Heart left ventricle (tissue), 16 donors: ENCODE results near the gene SCML2. TPM values are rescaled to one million over a fixed set of nuclear protein-coding genes. Genes with fewer than 3 reads are reported as not detected.
A peak's percentile ranks its signal among the peaks of the same experiment; 100 is the strongest.
"Not testable (repeated sequence)": the region's sequence is repeated elsewhere in the genome, so short reads cannot be mapped to it uniquely, and the experiment has no call there.

Experiments used
- ATAC-seq, 4 donors: fragments of 200-7000 bp; cut with Tn5 transposase; one replicate each; pipeline ENCODE4 v1.9.1; 2020 to 2022; ENCODE audit warnings: moderate library complexity in 4 of 4, mild to moderate bottlenecking in 3 of 4, moderate number of reproducible peaks in 1 of 4
- DNase-seq, 5 donors: peaks; one replicate each; pipeline ENCODE4 v3.0.0-alpha.2; 2020
- H3K27ac ChIP-seq, 12 donors: fragments of 200-600 bp; sonication (generic) in 4 of 12; one replicate each; pipeline versions ENCODE4 v1.5.0 to v1.8.0; 2016 to 2022; ENCODE audit warnings: mild to moderate bottlenecking in 2 of 12
- H3K27me3 ChIP-seq, 9 donors: fragments of 200-600 bp; sonication (generic) in 2 of 9; one replicate each; pipeline versions ENCODE4 v1.5.1 to v1.8.0; 2016 to 2022; ENCODE audit warnings: mild to moderate bottlenecking in 3 of 9
- H3K36me3 ChIP-seq, 9 donors: fragments of 200-600 bp; sonication (generic) in 2 of 9; one replicate each; pipeline versions ENCODE4 v1.5.0 to v1.8.0; 2018 to 2022; ENCODE audit warnings: mild to moderate bottlenecking in 2 of 9
- H3K4me1 ChIP-seq, 12 donors: fragments of 200-600 bp; sonication (generic) in 4 of 12; one replicate each; pipeline versions ENCODE4 v1.5.0 to v1.8.0; 2016 to 2022; ENCODE audit warnings: mild to moderate bottlenecking in 3 of 12
- H3K4me3 ChIP-seq, 12 donors: fragments of 200-600 bp; sonication (generic) in 4 of 12; one replicate each; pipeline versions ENCODE4 v1.5.0 to v1.8.0; 2017 to 2022; ENCODE audit warnings: mild to moderate bottlenecking in 9 of 12, moderate library complexity in 4 of 12
- H3K9me3 ChIP-seq, 12 donors: fragments of 200-600 bp; sonication (generic) in 4 of 12; one replicate each; pipeline versions ENCODE4 v1.5.0 to v1.8.0; 2016 to 2022; ENCODE audit warnings: mild to moderate bottlenecking in 1 of 12
- CTCF ChIP-seq, 12 donors: fragments of 200-600 bp; sonication (generic) in 4 of 12; IDR thresholded peaks; one replicate each; pipeline versions ENCODE4 v1.5.0 to v1.8.0; 2018 to 2022; ENCODE audit warnings: antibody characterized with exemption in 12 of 12, mild to moderate bottlenecking in 5 of 12
- POLR2A ChIP-seq, 2 donors: fragments of 450-650 bp; IDR thresholded peaks; one replicate each; pipeline ENCODE4 v1.6.1; 2017; ENCODE audit warnings: antibody characterized with exemption in 2 of 2, mild to moderate bottlenecking in 2 of 2, moderate library complexity in 2 of 2
- WGBS, 4 donors: extraction: QIAGEN DNeasy Blood & Tissue Kit in 2 of 4; methylation state at CpG; one replicate each; pipeline versions ENCODE4 v1.1.5 to v1.1.7; 2013 to 2018; 5-methylcytosine and 5-hydroxymethylcytosine counted together
- intact Hi-C, 10 donors: fragments of 100-400 bp; cut with DNase I; formaldehyde crosslinking; loops; one replicate each; pipeline versions ENCODE4 v1.11.1 to v1.14.2; 2022
- polyA plus RNA-seq, 2 donors: library from polyadenylated mRNA; stranded (reverse); fragments of 200-250 nt; gene quantifications; one replicate each; pipeline ENCODE4 v1.2.3, GENCODE V29; 2013
- total RNA-seq, 9 donors: library from RNA; depleted of rRNA in 2 of 9; stranded (reverse); fragments of >200 nt in 2 of 9; fragmentation: NEBNext Ultra II Directional in 3 of 9; extraction: Animal tissue kit (Norgen Biotek cat#: 25700) in 3 of 9; gene quantifications; one replicate each; pipeline versions ENCODE4 v1.1.0 to v1.2.4, GENCODE V29; 2016 to 2023
- donor health status: ischemic (EF 13 %, LVEDD 7.1; RV severe dilation, severe dysfunction).
- donor health status: healthy with polysubstance abuse.
- donor health status: DM: no; HTN: yes; CAD: no.
- donor health status: DM: no; HTN: no; CAD: no.
- donor health status: ischemic (EF 25% LVEDD 6.9; RV normal size, moderate dysfunction).
- donor health status: ischemic (EF 25% LVEDD 5.7; RV mildly dilated, moderate dysfunction).
- donor health status: healthy.
- donor health status: DM: yes; HTN: yes; CAD: no.
- donor health status: ischemic (EF 35%, LVEDD 5.7; RV mildly dilated, moderate dysfunction).
- donor health status: nonischemic (EF 11% LVEDD 7.7; RV severe dilation, severe dysfunction).
- donor health status: DM: yes; HTN: yes; CAD: no.
- donor health status: PGD.
- donor health status: ischemic (EF 29% LVEDD 5.4; RV normal size, mild dysfunction).
- donor health status: nonischemic (EF 23%, LVEDD 6.1; RV moderate dilation, normal function).

SCML2 gene
- total and polyA plus RNA-seq, 11 donors: 0.90 to 2.0 (median 1.0) TPM

GRCh38 chrX:18390941-18391538 is 36.6 kb upstream of the SCML2 start:
- DNase-seq (peak; percentile 24 to 72 (median 39)), ATAC-seq (no peak)
- Histone ChIP-seq H3K27me3 (no peaks in the 10 kb centered on the region), H3K27ac (no peak overlapping the region), H3K9me3 (no peaks in the 10 kb centered on the region), H3K4me1 (no peaks in the 10 kb centered on the region), H3K36me3 (no peaks in the 10 kb centered on the region), H3K4me3 (no peak overlapping the region)
- intact Hi-C loops: loop anchor here (1.0 to 10.0 kb wide), 11 partner anchors 504 to 946 kb away; no protein-coding TSS in a partner anchor
- 19 to 22% (median 21%) methylated on average over 9 of the region's 9 CpGs for WGBS, 4 donors
- TF ChIP-seq CTCF (IDR thresholded peaks at IDR 0.05) (peak; percentile 56 to 92 (median 66)), POLR2A (IDR thresholded peaks at IDR 0.05) (no peak)

- 61 to 67% (median 66%) methylated on average over 3 of the region's 3 CpGs for WGBS, 4 donors
- no peaks in the 10 kb centered on the region for H3K9me3 ChIP-seq
- ATAC-seq (no peak), DNase-seq (no peak)
- peak in 1 of 12 donors; percentile 7 for TF ChIP-seq CTCF (IDR thresholded peaks at IDR 0.05)
- TF ChIP-seq POLR2A (IDR thresholded peaks at IDR 0.05): no peak
- H3K36me3 ChIP-seq: no peaks in the 10 kb centered on the region
- intact Hi-C loops: loop anchor here (2.0 to 10.0 kb wide), 10 partner anchors 505 to 947 kb away; no protein-coding TSS in a partner anchor
- H3K27ac ChIP-seq: no peak overlapping the region
- H3K27me3 ChIP-seq: no peaks in the 10 kb centered on the region
- H3K4me3 ChIP-seq: no peak overlapping the region
- H3K4me1 ChIP-seq: no peaks in the 10 kb centered on the region
Observed at GRCh38 chrX:18389966-18390365, 35.5 kb upstream of the SCML2 start.

GRCh38 chrX:18377796-18378195 is 23.3 kb upstream of the SCML2 start:
- 11 to 40% (median 22%) methylated on average over 6 of the region's 6 CpGs for WGBS, 4 donors
- Histone ChIP-seq H3K36me3 (no peaks in the 10 kb centered on the region), H3K9me3 (peaks cover 0 to 9% (median 0%) of the 10 kb centered on the region in 12 donors), H3K27ac (no peak overlapping the region), H3K4me1 (no peaks in the 10 kb centered on the region), H3K27me3 (peaks cover 0 to 3% (median 0%) of the 10 kb centered on the region in 9 donors), H3K4me3 (no peak overlapping the region)
- TF ChIP-seq CTCF (IDR thresholded peaks at IDR 0.05): peak in 10 of 12 donors; percentile 19 to 46 (median 35)
- TF ChIP-seq POLR2A (IDR thresholded peaks at IDR 0.05): no peak
- ATAC-seq: peak in 1 of 4 donors; percentile 48
- intact Hi-C loops: no loop called here
- DNase-seq: no peak

- H3K9me3 ChIP-seq, H3K27ac ChIP-seq, ATAC-seq, H3K4me3 ChIP-seq, H3K36me3 ChIP-seq, DNase-seq, H3K4me1 ChIP-seq, H3K27me3 ChIP-seq, intact Hi-C loops: not testable (repeated sequence)
- WGBS, 4 donors: 81 to 92% (median 87%) methylated on average over 9 of the region's 9 CpGs
Observed at GRCh38 chrX:18375131-18375805, 20.8 kb upstream of the SCML2 start.

GRCh38 chrX:18369096-18369495 is 14.6 kb upstream of the SCML2 start:
- intact Hi-C loops, H3K4me3 ChIP-seq, ATAC-seq, DNase-seq, H3K36me3 ChIP-seq, H3K9me3 ChIP-seq, H3K4me1 ChIP-seq, H3K27ac ChIP-seq: not testable (repeated sequence)
- H3K27me3 ChIP-seq: peaks cover 0 to 15% (median 0%) of the 10 kb centered on the region in 9 donors
- 71 to 80% (median 77%) methylated on average over 5 of the region's 5 CpGs for WGBS, 4 donors
